Measurements from ENCODE around the gene ABI2. TPM values are rescaled to one million over a fixed set of nuclear protein-coding genes. Genes with fewer than 3 reads are reported as not detected.
"Not testable (repeated sequence)": the region's sequence is repeated elsewhere in the genome, so short reads cannot be mapped to it uniquely, and the experiment has no call there.

The ABI2 gene
- total and polyA plus RNA-seq, 11 donors: 17.4 to 78.8 (median 49.4) TPM

- H3K4me3 ChIP-seq: no peak overlapping the region
- intact Hi-C loops (cut with DNase I): no loop called here
- ATAC-seq (no peak), DNase-seq (no peak)
- TF ChIP-seq POLR2A (IDR thresholded peaks at IDR 0.05) (no peak), CTCF (IDR thresholded peaks at IDR 0.05) (no peak)
- no peaks in the 10 kb centered on the region for H3K4me1 ChIP-seq
- H3K9me3 ChIP-seq: no peaks in the 10 kb centered on the region
- H3K27me3 ChIP-seq: no peaks in the 10 kb centered on the region
- no peak overlapping the region for H3K27ac ChIP-seq
- 96 to 98% (median 97%) methylated on average over 7 of the region's 7 CpGs for WGBS, 4 donors
- H3K36me3 ChIP-seq: peaks cover 0 to 100% (median 94%) of the 10 kb centered on the region in 9 donors
Observed at GRCh38 chr2:203282101-203282500, 46.1 kb upstream of the ABI2 start.

DNA sequence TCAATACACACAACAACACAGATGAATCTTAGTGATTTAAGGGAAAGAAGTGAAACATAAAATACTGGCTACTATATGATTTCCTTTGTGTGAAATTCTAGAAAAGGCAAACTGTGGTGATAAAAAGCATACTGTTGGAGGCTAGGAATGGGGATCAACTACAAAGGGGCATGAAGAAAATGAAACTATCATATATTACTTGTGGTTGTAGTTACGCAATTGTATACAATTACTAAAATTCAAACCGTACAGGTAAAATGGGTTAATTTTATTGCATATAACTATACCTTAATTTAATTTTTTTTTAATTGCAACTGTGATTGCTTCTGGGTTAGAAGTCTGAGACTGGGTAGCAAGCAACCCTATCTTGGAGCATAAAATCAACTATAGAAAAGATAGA, 41.7 kb upstream of the ABI2 start:
- DNase-seq (no peak), ATAC-seq (no peak)
- no peaks in the 10 kb centered on the region for H3K4me1 ChIP-seq
- H3K36me3 ChIP-seq: peaks cover 0 to 99% (median 89%) of the 10 kb centered on the region in 9 donors
- no peaks in the 10 kb centered on the region for H3K9me3 ChIP-seq
- H3K4me3 ChIP-seq: no peak overlapping the region
- 90 to 97% (median 97%) methylated on average over 2 of the region's 2 CpGs for WGBS, 4 donors
- H3K27me3 ChIP-seq: no peaks in the 10 kb centered on the region
- TF ChIP-seq POLR2A (IDR thresholded peaks at IDR 0.05) (no peak), CTCF (IDR thresholded peaks at IDR 0.05) (no peak)
- intact Hi-C loops (cut with DNase I): no loop called here
- H3K27ac ChIP-seq: no peak overlapping the region

DNA sequence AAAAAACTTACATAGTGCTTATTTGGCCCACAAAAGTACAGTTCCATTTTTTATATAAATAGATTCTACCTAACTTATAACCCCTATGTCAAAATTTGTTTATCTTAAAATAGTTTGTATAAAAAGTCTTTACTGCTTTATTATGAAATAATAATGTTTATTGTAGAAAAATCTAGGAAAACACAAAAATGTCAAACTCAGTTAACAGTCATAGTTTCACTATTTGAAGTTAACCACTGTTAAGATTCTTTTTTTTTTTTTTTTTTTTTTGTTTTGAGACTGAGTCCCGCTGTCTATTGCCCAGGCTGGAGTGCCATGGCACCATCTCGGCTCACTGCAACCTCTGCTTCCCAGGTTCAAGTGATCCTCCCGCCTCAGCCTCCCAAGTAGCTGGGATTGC, 26.5 kb upstream of the ABI2 start:
- WGBS, 4 donors: 96 to 98% (median 97%) methylated on average over 3 of the region's 3 CpGs
- peaks cover 0 to 69% (median 35%) of the 10 kb centered on the region in 9 donors for H3K36me3 ChIP-seq
- intact Hi-C loops (cut with DNase I): no loop called here
- ATAC-seq: no peak
- no peak overlapping the region for H3K27ac ChIP-seq
- no peak overlapping the region for H3K4me3 ChIP-seq
- TF ChIP-seq CTCF (IDR thresholded peaks at IDR 0.05): no peak
- no peak for TF ChIP-seq POLR2A (IDR thresholded peaks at IDR 0.05)
- H3K27me3 ChIP-seq: no peaks in the 10 kb centered on the region
- no peak for DNase-seq
- H3K9me3 ChIP-seq: no peaks in the 10 kb centered on the region
- H3K4me1 ChIP-seq: no peaks in the 10 kb centered on the region

DNA sequence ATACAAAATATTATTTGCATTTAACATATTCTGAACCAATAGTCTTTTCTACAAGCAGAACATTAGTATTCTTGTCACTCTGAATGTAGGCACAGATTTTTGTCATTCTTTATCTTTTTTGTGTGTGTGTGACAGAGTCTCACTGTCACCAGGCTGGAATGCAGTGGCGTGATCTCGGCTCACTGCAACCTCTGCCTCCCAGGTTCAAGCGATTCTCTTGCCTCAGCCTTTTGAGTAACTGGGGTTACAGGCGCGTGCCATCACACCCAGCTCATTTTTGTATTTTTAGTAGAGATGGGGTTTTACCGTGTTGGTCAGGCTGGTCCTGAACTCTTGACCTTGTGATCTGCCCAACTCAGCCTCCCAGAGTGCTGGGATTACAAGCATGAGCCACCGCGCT, 25.6 kb upstream of the ABI2 start:
- H3K27me3 ChIP-seq; H3K4me1 ChIP-seq; H3K9me3 ChIP-seq; H3K4me3 ChIP-seq; DNase-seq; ATAC-seq; intact Hi-C loops (cut with DNase I); H3K27ac ChIP-seq: not testable (repeated sequence)
- WGBS, 4 donors: 93 to 96% (median 95%) methylated on average over 8 of the region's 8 CpGs
- peaks cover 0 to 69% (median 29%) of the 10 kb centered on the region in 9 donors for H3K36me3 ChIP-seq

DNA sequence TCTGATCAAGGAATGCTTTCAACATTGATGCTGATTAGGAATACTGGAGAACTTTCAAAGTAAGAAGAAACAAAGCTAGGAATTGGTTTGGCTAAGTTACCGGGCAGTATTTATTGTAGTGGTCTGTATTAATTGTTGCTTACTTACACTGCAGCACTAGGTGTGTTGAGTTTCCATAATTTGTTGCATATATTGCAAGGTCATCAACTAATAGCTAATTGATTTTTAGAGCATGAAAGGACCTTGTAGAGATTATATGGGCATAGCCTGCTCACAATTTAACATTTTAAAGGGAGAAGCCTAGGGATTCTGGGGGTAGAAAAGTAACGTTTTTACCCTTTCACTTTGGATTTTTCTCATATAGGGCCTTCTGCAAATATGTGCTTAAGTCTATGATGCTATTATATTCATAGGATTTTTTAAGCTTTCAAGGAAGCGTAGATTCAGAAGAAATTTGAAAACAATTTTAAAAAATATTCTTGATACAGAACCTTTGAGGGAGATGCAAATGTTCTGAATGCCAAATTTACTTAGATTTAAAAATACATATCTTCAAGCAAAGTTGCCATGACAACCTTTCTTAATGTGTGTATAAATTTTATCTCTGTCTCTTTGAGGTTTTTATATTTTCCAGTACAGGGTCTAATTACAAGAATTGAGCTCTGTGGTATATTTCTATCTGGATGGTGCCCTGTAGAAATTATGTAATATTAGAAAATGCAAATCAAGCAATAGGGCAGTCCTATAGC, 17.3 kb upstream of the ABI2 start:
- peaks cover 0 to 21% (median 3%) of the 10 kb centered on the region in 9 donors for H3K36me3 ChIP-seq
- whole genome bisulfite sequencing, 4 donors: 94 to 97% (median 95%) methylated on average over 3 of the region's 3 CpGs
- no peak overlapping the region for H3K27ac ChIP-seq
- intact Hi-C loops (cut with DNase I): no loop called here
- ATAC-seq (no peak), DNase-seq (no peak)
- no peaks in the 10 kb centered on the region for H3K4me1 ChIP-seq
- TF ChIP-seq POLR2A (IDR thresholded peaks at IDR 0.05) (no peak), CTCF (IDR thresholded peaks at IDR 0.05) (no peak)
- no peaks in the 10 kb centered on the region for H3K9me3 ChIP-seq
- no peak overlapping the region for H3K4me3 ChIP-seq
- H3K27me3 ChIP-seq: no peaks in the 10 kb centered on the region
